Ishikawa (cell line): Measurements from ENCODE around the gene AKT1S1.

ENCODE experiments used
- CEBPB ChIP-seq: IDR thresholded peaks from 2 replicates; pipeline ENCODE4 v1.6.1; 2012
- CREB1 ChIP-seq: IDR thresholded peaks from 2 replicates; pipeline ENCODE4 v1.6.1; 2012; ENCODE audit warnings: low read depth
- EGR1 ChIP-seq: IDR thresholded peaks from 2 replicates; pipeline ENCODE4 v1.6.1; 2012
- EP300 ChIP-seq: IDR thresholded peaks from 2 replicates; pipeline ENCODE4 v1.6.1; 2012; ENCODE audit warnings: borderline replicate concordance
- FOXM1 ChIP-seq: IDR thresholded peaks from 2 replicates; pipeline ENCODE4 v1.6.1; 2012; ENCODE audit warnings: low read depth, borderline replicate concordance
- NFIC ChIP-seq: IDR thresholded peaks from 2 replicates; pipeline ENCODE4 v1.6.1; 2012
- RAD21 ChIP-seq: IDR thresholded peaks from 2 replicates; pipeline ENCODE4 v1.6.1; 2012; ENCODE audit warnings: low read depth
- TAF1 ChIP-seq: IDR thresholded peaks from 2 replicates; pipeline ENCODE4 v1.6.1; 2012; ENCODE audit warnings: low read depth, mild to moderate bottlenecking
- TCF12 ChIP-seq: IDR thresholded peaks from 2 replicates; pipeline ENCODE4 v1.6.1; 2012; ENCODE audit warnings: low read depth
- TEAD4 ChIP-seq: IDR thresholded peaks from 2 replicates; pipeline ENCODE4 v1.6.1; 2012
- YY1 ChIP-seq: IDR thresholded peaks from 2 replicates; pipeline ENCODE4 v1.6.1; 2012; ENCODE audit warnings: low read depth
- ZBTB7A ChIP-seq: IDR thresholded peaks from 2 replicates; pipeline ENCODE4 v1.6.1; 2012; ENCODE audit warnings: low read depth
- TF ChIP-seq, protein P1 (sequence below): IDR thresholded peaks from 2 replicates; pipeline ENCODE4 v1.6.1; 2012; ENCODE audit warnings: low read depth, mild to moderate bottlenecking
- TF ChIP-seq, protein P2 (sequence below): IDR thresholded peaks from 2 replicates; pipeline ENCODE4 v1.6.1; 2012
- TF ChIP-seq, protein P3 (sequence below): IDR thresholded peaks from 2 replicates; pipeline ENCODE4 v1.6.1; 2012

AKT1S1 gene

DNA sequence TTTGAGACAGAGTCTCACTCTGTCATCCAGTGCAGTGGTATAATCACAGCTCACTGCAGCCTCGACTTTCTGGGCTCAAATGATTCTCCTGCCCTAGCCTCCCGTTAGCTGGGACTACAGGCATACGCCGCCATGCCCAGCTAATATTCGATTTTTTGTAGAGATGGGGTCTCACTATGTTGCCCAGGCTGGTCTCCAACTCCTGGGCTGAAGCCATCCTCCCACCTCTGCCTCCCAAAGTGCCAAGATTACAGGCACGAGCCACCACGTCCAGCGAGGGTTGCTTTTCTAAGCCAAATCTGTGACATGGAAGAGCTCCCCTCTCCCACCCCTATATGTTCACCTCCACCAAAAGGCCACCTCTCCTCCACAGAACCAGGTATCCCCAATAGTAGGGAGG, 40.9 kb upstream of the AKT1S1 start:
- TF ChIP-seq CREB1 (no peak), EGR1 (no peak), CEBPB (no peak), NFIC (no peak), TEAD4 (no peak), EP300 (no peak), YY1 (no peak)
- TF ChIP-seq, protein P1, sequence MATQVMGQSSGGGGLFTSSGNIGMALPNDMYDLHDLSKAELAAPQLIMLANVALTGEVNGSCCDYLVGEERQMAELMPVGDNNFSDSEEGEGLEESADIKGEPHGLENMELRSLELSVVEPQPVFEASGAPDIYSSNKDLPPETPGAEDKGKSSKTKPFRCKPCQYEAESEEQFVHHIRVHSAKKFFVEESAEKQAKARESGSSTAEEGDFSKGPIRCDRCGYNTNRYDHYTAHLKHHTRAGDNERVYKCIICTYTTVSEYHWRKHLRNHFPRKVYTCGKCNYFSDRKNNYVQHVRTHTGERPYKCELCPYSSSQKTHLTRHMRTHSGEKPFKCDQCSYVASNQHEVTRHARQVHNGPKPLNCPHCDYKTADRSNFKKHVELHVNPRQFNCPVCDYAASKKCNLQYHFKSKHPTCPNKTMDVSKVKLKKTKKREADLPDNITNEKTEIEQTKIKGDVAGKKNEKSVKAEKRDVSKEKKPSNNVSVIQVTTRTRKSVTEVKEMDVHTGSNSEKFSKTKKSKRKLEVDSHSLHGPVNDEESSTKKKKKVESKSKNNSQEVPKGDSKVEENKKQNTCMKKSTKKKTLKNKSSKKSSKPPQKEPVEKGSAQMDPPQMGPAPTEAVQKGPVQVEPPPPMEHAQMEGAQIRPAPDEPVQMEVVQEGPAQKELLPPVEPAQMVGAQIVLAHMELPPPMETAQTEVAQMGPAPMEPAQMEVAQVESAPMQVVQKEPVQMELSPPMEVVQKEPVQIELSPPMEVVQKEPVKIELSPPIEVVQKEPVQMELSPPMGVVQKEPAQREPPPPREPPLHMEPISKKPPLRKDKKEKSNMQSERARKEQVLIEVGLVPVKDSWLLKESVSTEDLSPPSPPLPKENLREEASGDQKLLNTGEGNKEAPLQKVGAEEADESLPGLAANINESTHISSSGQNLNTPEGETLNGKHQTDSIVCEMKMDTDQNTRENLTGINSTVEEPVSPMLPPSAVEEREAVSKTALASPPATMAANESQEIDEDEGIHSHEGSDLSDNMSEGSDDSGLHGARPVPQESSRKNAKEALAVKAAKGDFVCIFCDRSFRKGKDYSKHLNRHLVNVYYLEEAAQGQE: no peak

DNA sequence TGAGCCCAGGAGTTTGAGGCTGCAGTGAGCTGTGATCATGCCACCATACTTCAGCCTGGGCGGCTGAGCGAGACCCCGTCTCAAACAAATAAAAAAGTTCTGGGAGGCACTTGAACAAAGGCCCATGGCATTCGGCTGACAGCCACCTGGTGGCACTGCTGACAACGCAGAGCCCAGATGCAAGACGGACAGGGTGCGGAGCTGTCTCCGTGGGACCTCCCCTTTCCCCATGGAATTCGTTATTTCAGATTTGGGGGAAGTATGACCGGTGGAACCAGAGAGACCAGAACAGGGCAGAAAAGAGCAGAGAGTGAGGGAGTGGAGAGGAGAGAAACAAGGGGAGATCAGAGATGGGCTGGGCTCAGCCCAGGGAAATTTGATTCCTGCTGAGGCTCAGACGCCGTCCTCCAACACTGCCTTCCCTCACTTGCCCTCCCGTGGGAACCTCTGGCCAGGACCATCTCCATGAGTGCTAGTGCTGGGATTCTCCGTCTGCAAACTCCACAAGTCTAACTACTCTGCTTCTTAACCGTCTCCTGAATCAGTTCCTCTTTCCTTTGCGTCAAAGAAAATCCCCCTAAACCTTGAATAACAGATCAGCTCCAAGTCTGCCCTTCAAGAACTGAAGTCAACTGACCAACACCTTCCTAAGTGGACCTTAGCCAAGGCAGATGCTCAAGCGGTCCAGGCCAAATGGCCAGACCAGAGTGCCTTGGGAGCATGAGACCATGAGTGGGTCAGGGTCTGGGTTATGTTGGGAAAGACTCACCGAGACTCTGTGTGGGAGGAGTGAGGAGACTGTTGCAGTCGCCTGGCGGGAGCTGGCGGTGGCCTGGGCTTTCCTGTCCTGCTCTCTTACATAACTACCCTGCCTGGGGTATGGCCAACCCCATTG, 39.9 kb upstream of the AKT1S1 start:
- no peak for TF ChIP-seq CEBPB
- no peak for TF ChIP-seq TEAD4
- TF ChIP-seq, protein P1: no peak
- TF ChIP-seq, protein P2, sequence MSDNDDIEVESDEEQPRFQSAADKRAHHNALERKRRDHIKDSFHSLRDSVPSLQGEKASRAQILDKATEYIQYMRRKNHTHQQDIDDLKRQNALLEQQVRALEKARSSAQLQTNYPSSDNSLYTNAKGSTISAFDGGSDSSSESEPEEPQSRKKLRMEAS: no peak
- TF ChIP-seq, protein P3, sequence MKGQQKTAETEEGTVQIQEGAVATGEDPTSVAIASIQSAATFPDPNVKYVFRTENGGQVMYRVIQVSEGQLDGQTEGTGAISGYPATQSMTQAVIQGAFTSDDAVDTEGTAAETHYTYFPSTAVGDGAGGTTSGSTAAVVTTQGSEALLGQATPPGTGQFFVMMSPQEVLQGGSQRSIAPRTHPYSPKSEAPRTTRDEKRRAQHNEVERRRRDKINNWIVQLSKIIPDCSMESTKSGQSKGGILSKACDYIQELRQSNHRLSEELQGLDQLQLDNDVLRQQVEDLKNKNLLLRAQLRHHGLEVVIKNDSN: no peak
- no peak for TF ChIP-seq CREB1
- no peak for TF ChIP-seq TCF12
- TF ChIP-seq EGR1: no peak
- no peak for TF ChIP-seq NFIC
- TF ChIP-seq ZBTB7A: no peak
- TF ChIP-seq YY1: no peak
- no peak for TF ChIP-seq RAD21
- no peak for TF ChIP-seq EP300
- TF ChIP-seq FOXM1: no peak
- TF ChIP-seq TAF1: no peak

DNA sequence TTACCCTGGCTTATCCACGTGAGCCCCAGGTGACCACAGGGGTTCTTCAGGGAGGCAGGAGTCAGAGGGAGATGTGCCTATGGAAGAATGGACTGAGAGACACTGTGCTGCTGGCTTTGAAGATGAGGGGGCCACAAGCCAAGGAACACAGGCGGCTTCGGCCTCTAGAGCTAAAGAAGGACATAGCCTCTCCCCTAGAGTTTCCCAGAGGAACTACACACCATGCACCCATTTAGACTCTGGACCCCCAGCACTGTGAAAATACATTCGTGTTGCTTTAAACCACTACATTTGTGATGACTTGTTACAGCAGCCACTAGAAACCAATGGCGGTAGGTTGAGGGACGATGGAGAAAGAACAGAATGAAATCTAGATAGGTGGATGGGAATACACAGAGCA, 38.1 kb upstream of the AKT1S1 start:
- TF ChIP-seq ZBTB7A: no peak

DNA sequence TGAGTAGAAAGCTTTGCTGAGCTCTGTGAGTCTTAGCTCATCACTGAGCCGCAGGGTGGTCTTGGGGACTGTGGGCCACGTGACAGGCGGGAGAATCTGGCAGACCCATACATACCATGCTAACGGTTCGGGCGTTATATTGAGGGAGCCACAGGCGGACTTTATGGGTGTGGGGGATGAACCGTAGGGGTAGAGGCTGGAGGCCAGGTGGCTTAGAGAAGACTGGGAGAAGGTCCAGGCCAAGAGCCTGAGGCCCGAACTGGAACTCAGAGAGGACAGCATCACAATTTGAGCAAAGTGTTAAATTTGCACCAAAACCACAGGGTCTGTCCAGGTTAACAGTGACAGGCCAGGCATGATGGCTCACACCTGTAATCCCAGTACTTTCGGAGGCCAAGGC, 36.6 kb upstream of the AKT1S1 start:
- no peak for TF ChIP-seq YY1
- no peak for TF ChIP-seq NFIC
- TF ChIP-seq EP300: no peak
- TF ChIP-seq, protein P1: no peak
- TF ChIP-seq TCF12: no peak
- TF ChIP-seq, protein P2: no peak
- TF ChIP-seq ZBTB7A: no peak
- TF ChIP-seq TAF1: no peak
- TF ChIP-seq, protein P3: no peak
- TF ChIP-seq CEBPB: no peak
- TF ChIP-seq EGR1: no peak
- no peak for TF ChIP-seq TEAD4
- no peak for TF ChIP-seq FOXM1
- TF ChIP-seq CREB1: no peak
- TF ChIP-seq RAD21: no peak
